NCI-H526 (cell line): ENCODE measurements around the gene IGLL5.

Experiments used
- DNase-seq, 2 experiments: peaks; one replicate each; lab custom pipeline; 2025; lab: John Stamatoyannopoulos, UW

Gene IGLL5

GRCh38 chr22:22927196-22927887, 39.7 kb downstream of the IGLL5 start:
- no peak for DNase-seq

- no peak for DNase-seq
Observed at GRCh38 chr22:22927888-22928665, 40.5 kb downstream of the IGLL5 start.

DNA sequence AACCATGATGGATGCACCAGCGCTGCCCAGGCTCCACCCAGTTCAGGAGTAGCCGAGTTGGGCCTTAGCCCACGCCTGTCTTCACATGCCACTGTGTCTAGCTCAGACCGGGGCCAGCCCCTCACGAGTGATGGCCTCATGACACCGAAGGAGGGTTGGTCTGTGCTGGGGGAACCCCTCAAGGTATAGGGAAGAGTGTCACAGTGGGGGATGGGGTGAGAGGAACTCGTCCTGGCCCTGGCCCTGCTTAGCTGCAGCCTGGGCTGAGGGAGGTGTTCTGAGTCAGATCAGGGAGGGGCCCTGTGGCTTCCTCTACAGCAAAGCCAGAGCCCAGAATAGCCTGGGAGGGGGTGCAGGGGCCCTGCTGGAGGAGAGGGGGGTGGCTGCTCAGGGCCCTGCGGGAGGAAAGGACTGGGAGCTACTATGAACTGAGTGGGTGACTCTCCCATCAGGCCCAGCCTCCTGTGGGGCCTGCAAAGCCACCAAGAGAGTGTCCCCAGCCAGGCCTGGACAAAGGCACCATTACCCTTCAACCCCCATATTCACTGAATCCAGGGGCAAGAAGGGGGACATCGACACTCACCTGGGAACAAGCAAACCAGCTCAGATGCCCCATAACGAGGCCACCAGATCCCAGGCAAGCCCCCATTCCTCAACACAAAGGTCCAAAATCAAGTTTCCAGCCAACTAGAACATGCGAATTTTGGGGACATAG, 41.2 kb downstream of the IGLL5 start:
- no peak for DNase-seq

DNA sequence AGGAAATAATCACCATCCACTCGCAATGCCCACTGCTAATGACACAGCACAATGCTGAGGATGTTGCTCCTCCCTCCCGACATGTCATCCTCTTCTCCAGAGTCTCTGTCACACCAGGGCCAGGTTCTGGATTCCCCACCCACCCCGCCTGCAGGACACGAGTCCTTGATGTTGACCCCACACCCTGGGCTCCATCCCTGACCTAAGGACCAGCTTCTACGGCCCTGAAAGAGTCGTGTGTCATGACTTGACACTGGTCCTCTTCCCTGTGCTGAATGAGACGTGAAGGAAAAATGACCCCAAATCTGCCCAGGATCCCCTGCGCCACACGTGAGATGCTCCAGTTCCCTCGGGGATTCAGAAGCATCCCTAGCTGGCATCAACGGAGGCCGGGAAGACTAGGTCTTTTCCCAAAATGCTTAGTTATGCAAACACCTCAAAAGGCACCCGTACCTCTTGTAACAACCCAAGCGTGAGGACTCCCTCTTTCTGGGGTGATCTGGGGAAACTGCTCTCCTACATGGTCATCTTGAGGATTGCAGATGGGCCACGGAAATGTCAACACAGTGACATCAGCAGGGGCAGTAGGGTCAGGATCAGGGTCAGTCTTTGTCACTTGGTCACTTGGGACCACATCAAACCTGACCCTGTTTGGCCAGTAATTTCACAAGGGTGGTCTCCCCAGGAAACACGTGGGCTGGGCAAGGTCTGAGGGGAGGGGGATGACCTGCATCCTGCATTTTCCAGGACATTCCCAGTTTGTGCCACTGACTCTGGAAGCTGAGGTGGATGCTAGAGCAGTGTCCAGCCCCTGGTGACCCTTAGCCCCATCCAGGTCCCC, 42.0 kb downstream of the IGLL5 start:
- DNase-seq, result no peak

- no peak for DNase-seq
Observed at GRCh38 chr22:22930222-22930497, 42.5 kb downstream of the IGLL5 start.

- DNase-seq, result no peak
Observed at GRCh38 chr22:22930571-22931556, 43.2 kb downstream of the IGLL5 start.

DNA sequence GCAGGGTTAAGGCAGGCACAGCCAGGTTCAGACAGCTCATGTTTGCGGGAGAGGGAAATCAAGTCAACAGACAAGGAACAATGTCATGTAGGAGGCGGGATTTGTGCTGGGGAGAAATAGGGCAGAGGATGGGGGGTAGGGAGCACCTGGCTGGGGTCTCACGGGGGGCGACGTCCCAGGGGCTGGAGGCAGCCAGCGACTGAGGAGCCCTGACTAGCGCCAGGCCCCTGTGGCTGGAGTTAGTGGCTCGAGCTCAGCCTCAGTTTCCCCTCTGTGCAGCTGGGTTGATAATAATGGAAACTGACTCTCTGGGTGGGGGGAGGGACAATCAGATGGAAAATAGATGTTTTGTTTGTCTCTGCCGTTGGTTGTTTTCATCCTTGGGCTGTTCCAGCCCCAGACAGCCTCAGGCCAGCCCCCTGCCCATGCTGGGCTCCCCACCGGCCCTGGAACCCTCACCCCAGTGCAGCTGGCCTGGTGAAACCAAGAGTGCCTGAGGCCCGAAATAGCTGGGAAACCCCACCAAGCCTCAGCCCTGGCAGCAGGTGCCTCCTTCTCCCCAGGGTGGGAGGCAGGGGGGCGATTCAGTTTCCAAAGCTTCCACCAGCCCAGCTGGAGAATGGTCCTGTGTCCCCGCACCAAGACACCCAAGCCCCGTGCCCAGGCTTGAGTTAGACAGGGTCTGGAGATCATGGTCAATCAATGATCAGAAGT, 44.1 kb downstream of the IGLL5 start:
- no peak for DNase-seq

DNA sequence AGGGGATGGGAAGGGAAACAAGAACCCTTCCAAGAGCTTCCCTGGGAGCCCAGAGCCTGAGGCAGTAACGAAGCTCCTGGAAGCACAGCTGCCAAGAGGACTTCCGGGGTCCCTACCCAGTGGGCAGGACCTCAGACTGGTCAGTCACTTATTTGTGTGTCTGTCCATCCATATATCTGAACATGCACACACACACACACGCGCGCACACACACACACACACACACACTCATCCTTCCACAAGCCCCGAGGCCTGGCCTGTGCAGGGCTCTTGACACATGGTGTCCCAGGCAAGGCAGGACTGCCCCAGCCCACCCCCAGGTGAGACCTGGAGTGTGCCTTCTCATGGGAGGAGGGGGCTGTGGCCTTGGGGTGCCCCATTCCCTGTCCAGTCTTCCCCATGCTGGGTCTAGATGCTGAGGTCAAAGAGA, 44.9 kb downstream of the IGLL5 start:
- DNase-seq, result no peak

- DNase-seq, result no peak
Observed at GRCh38 chr22:22933100-22933806, 45.6 kb downstream of the IGLL5 start.

GRCh38 chr22:22933807-22934542, 46.4 kb downstream of the IGLL5 start:
- DNase-seq, result no peak

- DNase-seq, result no peak
Observed at GRCh38 chr22:22934543-22935055, 47.0 kb downstream of the IGLL5 start.

DNA sequence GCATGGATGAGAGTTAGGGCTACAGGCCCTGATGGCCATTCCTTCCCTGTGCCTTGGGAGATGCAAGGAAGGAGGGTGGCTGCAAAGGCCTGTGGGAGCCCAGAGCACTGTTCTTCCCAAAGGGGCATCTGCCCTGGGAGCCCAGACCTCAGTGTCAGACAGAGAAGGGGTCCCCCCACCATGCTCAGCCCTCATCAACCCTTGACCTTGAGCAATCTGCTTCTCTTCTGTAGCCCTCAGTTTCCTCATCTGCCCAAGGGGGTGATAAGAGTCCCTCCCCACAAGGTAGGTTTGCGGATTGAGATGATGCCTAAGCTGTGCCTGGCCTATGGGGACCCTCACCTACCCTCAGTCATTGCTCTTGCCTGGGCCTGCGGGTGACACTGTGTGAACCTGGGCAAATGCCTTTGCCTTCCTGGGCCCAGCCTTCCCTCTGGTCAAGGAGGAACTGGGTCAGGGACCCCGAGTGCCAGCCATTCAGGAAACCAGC, 47.5 kb downstream of the IGLL5 start:
- DNase-seq, result no peak

DNA sequence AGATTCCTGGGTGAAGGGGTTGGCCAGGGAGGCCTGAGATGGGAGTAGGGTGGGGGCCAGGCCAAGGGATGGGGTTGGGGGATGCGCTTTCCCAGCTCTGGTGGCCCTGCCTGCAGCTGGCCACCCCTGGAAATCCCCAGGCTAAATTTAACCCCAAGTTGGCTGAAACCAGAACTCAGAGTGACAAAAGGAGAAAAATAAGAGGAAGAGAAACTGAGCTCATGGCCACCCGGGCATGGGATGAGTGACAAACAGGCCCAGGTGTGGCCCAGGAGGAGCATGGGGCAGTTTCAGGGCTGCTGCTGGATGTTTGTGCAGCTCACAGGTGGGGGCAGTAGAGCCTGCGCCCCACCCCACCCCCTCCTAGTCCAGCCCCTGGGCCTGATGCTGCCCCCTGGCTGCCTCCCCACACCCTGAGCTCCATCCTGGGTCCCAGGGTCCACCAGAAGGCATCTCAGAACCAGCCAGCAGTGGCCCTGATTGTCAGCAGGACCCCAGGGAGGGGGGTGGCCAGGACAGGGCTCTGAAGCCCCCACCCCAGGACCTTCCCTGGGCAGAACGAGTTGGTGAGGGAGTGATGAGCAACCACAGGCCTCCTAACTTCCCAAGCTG, 48.0 kb downstream of the IGLL5 start:
- no peak for DNase-seq

GRCh38 chr22:22936180-22936914, 48.7 kb downstream of the IGLL5 start:
- DNase-seq, result no peak

GRCh38 chr22:22936915-22937656, 49.5 kb downstream of the IGLL5 start:
- no peak for DNase-seq

DNA sequence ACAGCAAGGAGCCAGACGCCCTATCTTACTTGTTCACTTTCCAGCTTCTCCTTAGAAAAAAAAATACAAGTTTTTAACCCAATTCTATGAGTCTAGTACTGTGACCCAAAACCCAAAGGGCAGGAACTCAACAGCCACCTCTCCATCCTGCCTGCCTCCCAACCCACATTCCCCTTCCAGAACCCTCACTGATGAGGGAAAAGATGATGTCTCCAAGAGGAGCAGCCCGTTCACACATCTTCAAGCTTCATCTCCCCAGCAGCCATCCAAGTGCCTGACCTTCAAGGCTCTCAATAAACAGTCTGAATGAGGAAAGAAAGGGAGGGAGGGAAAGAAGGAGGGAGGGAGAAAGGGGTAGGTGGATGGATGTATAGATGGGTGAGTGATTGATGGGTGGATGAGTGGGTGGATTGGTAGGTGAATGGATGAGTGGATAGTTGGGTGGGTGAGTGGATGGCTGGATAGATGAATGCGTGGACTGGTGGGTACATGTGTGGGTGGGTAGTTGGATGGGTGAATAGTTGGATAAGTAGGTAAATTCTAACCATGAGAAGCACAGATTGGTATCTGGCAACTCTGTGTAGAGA, 50.4 kb downstream of the IGLL5 start:
- DNase-seq, result no peak
